ENCODE data around the gene CTU2. TPM values are rescaled to one million over a fixed set of nuclear protein-coding genes. Genes with fewer than 3 reads are reported as not detected.

CTU2 gene
- total and polyA plus RNA-seq, 2 of the 8 experiments (the other 6 are each of a cell fraction or from before 2014, with no cell fraction given): 32.7 to 42.9 TPM

DNA sequence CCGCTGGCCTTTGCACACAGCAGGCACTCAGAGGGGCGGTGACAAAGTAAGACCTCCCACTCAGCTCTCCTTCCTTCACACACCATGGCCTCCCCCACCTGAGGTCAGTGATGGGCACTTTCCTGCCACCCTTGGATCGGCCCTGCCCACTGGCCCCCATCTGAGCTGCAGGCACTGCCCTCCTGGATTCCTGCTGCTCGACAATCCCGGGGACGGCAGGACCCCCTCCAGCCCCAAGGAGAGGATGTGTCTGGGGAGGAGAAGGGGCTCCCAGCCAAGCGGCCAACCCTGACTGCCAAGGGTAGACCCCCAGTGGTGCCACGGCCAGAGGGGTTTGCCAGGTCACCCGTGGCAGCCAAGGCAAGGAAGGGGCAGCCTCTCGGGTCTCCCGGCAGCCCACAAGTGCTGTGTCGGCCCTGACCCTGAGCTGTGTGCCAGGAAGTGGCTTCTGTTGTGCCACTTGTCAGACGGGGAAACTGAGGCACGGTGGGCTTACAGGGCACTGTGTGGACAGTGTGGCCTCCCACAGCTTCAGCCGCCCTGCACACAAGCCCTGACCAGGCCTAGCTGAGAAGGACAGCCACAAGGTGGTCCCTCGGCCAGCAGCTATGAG lies 56.1 kb downstream of the CTU2 start:
- peak overlapping the region; percentile 82; the same call in 1 of the 2 replicates for H2BK5ac ChIP-seq (ENCODE audit: low read depth, low read length)
- H3K18ac ChIP-seq (ENCODE audit: extremely low read depth, low read length): no peak overlapping the region
- peak overlapping the region; percentile 71 for H4K91ac ChIP-seq (replicated peaks; ENCODE audit: insufficient read length, low read length)
- H3K36me3 ChIP-seq (ENCODE audit: control insufficient read depth in 2 of 4, insufficient read depth in 4 of 4, low read length in 3 of 4): no peaks in the 10 kb centered on the region
- peaks cover 0 to 2% of the 10 kb centered on the region in 2 experiments; a peak in 2 of 4 replicates for H3K79me2 ChIP-seq (ENCODE audit: control insufficient read depth in 1 of 2, insufficient read depth in 2 of 2, low read length in 2 of 2)
- no peak overlapping the region for H2AFZ ChIP-seq (ENCODE audit: low read length)
- H3K56ac ChIP-seq (replicated peaks; ENCODE audit: insufficient read length, low read depth, low read length): no peak overlapping the region
- H2AK5ac ChIP-seq (ENCODE audit: low read depth, low read length): peak overlapping the region; percentile 92; the same call in 1 of the 2 replicates
- peak overlapping the region; percentile 99; the same call in 1 of the 2 replicates for H2BK15ac ChIP-seq (ENCODE audit: low read length)
- H3K9me3 ChIP-seq (ENCODE audit: insufficient read depth in 2 of 2, low read depth in 1 of 2, low read length in 1 of 2): no peaks in the 10 kb centered on the region
- peak overlapping the region; percentile 95; the same call in 1 of the 2 replicates for H2BK12ac ChIP-seq (ENCODE audit: low read depth, low read length)
- CTCF ChIA-PET (ENCODE audit: partially characterized antibody): interaction anchor here (0.5 to 25.0 kb wide), 13 partner anchors 9 to 418 kb away, joined by 3 to 251 read pairs (median 3); no protein-coding TSS in a partner anchor
- peaks cover under 1 to 13% of the 10 kb centered on the region in 2 experiments for H4K20me1 ChIP-seq (replicated peaks in 1 of 2; ENCODE audit: control insufficient read depth in 1 of 2, insufficient read depth in 2 of 2, low read length in 2 of 2)
- H3K27ac ChIP-seq (ENCODE audit: low read depth, low read length): peak overlapping the region; percentile 64; the same call in 1 of the 2 replicates
- DNase-seq (ENCODE audit: low read depth in 1 of 2, low spot score in 2 of 2) (no peak), FAIRE-seq (no peak)
- 80% methylated on average over 15 of the region's 16 CpGs; no CpG with 5 or more reads in 1 of the 2 experiments for WGBS, 2 experiments (ENCODE audit: extremely low coverage in 1 of 2, insufficient coverage in 1 of 2, insufficient read length in 1 of 2, insufficient replicate concordance in 2 of 2, low coverage in 1 of 2, low lambda C conversion rate in 2 of 2, missing lambda C conversion rate in 1 of 2)
- H3K14ac ChIP-seq (ENCODE audit: insufficient read length): no peak overlapping the region
- no peak overlapping the region for H3K4ac ChIP-seq (replicated peaks; ENCODE audit: insufficient read length, low read depth, low read length)
- H2BK20ac ChIP-seq (ENCODE audit: low read length): peak overlapping the region; percentile 80; the same call in 1 of the 2 replicates
- H3K79me1 ChIP-seq (ENCODE audit: low read depth, low read length): peaks cover 5% of the 10 kb centered on the region
- H2BK120ac ChIP-seq (replicated peaks; ENCODE audit: low read depth, low read length): no peak overlapping the region
- no peak overlapping the region for H3K4me2 ChIP-seq (ENCODE audit: insufficient read depth in 1 of 2, low read depth in 2 of 2, low read length in 2 of 2)
- no peaks in the 10 kb centered on the region for H3K27me3 ChIP-seq (replicated peaks in 1 of 4; ENCODE audit: control insufficient read depth in 3 of 4, extremely low read depth in 1 of 4, insufficient read depth in 3 of 4, low read length in 3 of 4)
- H3K23ac ChIP-seq (ENCODE audit: insufficient read length): no peak overlapping the region
- no peak overlapping the region; a peak in 1 of 7 replicates for H3K9ac ChIP-seq (replicated peaks in 1 of 4; ENCODE audit: extremely low read depth in 1 of 4, low read depth in 3 of 4, low read length in 3 of 4)
- H3K23me2 ChIP-seq (ENCODE audit: low read depth, low read length): no peaks in the 10 kb centered on the region
- no peak overlapping the region for H4K5ac ChIP-seq (ENCODE audit: insufficient read length, low read depth, low read length)
- peaks cover 4 to 33% (median 28%) of the 10 kb centered on the region in 4 experiments for H3K4me1 ChIP-seq (replicated peaks in 1 of 4; ENCODE audit: control insufficient read depth in 3 of 4, insufficient read depth in 4 of 4, low read length in 3 of 4)
- no peak overlapping the region for H3K4me3 ChIP-seq (ENCODE audit: extremely low read depth in 1 of 4, insufficient read depth in 2 of 4, low read depth in 3 of 4, low read length in 4 of 4)
- POLR2A ChIA-PET (ENCODE audit: partially characterized antibody): interaction anchor here (1.0 to 4.1 kb wide), 6 partner anchors 10 to 44 kb away, joined by 3 to 22 read pairs (median 9); no protein-coding TSS in a partner anchor
- H4K8ac ChIP-seq (ENCODE audit: extremely low read depth, insufficient read depth, low read length): peak overlapping the region; percentile 36; the same call in 1 of the 2 replicates
- TF ChIP-seq CTBP2 (IDR thresholded peaks at IDR 0.05; ENCODE audit: borderline replicate concordance, insufficient read depth, insufficient read length, low read length): no peak
- TF ChIP-seq FOSL1 (IDR thresholded peaks at IDR 0.05; ENCODE audit: insufficient read depth, low read depth, low read length): no peak
- TF ChIP-seq JUND (IDR thresholded peaks at IDR 0.05; ENCODE audit: low read length): no peak
- TF ChIP-seq HDAC6 (IDR thresholded peaks at IDR 0.05; ENCODE audit: low read depth, low read length): no peak
- TF ChIP-seq, protein P1, sequence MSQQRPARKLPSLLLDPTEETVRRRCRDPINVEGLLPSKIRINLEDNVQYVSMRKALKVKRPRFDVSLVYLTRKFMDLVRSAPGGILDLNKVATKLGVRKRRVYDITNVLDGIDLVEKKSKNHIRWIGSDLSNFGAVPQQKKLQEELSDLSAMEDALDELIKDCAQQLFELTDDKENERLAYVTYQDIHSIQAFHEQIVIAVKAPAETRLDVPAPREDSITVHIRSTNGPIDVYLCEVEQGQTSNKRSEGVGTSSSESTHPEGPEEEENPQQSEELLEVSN (IDR thresholded peaks at IDR 0.05): no peak
- TF ChIP-seq POU5F1 (IDR thresholded peaks at IDR 0.05; ENCODE audit: low read depth, low read length): no peak
- no peak for TF ChIP-seq CTCF (IDR thresholded peaks at IDR 0.05; ENCODE audit: control extremely low read depth in 1 of 3, insufficient read depth in 1 of 3, low read depth in 1 of 3, low read length in 3 of 3)
- TF ChIP-seq SIRT6 (IDR thresholded peaks at IDR 0.05; ENCODE audit: low read length): no peak
- TF ChIP-seq KDM1A (IDR thresholded peaks at IDR 0.05; ENCODE audit: borderline replicate concordance, low read length): no peak

Measured in H1 (cell line).